LNCAP (cell line): Measurements from ENCODE around the gene BZW2.

Experiments used
- CTCF ChIP-seq: fragments of 450-650 bp; IDR thresholded peaks from 2 replicates; pipeline ENCODE4 v1.5.1; 2017; ENCODE audit warnings: mild to moderate bottlenecking

Gene BZW2

GRCh38 chr7:16753932-16754855 lies 108.2 kb downstream of the BZW2 start:
- no peak for TF ChIP-seq CTCF

GRCh38 chr7:16754856-16755317 lies 108.9 kb downstream of the BZW2 start:
- no peak for TF ChIP-seq CTCF

- TF ChIP-seq CTCF, result no peak
Observed at GRCh38 chr7:16755397-16755796, 109.4 kb downstream of the BZW2 start.
